ENCODE data around the gene FGD5. TPM values are rescaled to one million over a fixed set of nuclear protein-coding genes. Genes with fewer than 3 reads are reported as not detected.

The FGD5 gene
- polyA plus RNA-seq, 1 of the 3 experiments (the other 2 are of a cell fraction) = not detected

- no peak for TF ChIP-seq TEAD4 (IDR thresholded peaks at IDR 0.05; ENCODE audit: borderline replicate concordance, insufficient read depth)
Observed at GRCh38 chr3:14877469-14877868, 58.7 kb downstream of the FGD5 start (continued).

- H3K4me2 ChIP-seq = no peak overlapping the region
- H3K4me1 ChIP-seq (ENCODE audit: control insufficient read depth in 1 of 2, insufficient read depth in 2 of 2, low read depth in 1 of 2, low read length in 1 of 2) = peaks cover 0 to 24% of the 10 kb centered on the region in 2 experiments; a peak in 1 of 4 replicates
- no peak overlapping the region for H2AFZ ChIP-seq (ENCODE audit: low read depth)
- DNase-seq = peak; percentile 54
- H4K20me1 ChIP-seq (ENCODE audit: insufficient read depth) = no peaks in the 10 kb centered on the region
- WGBS (ENCODE audit: low lambda C conversion rate) = 56% methylated on average over 11 of the region's 12 CpGs
- H3K9ac ChIP-seq = no peak overlapping the region
- CTCF ChIA-PET = interaction anchor here (1.0 to 1.3 kb wide), 3 partner anchors 15 to 89 kb away, joined by 3 read pairs; no protein-coding TSS in a partner anchor
- no peaks in the 10 kb centered on the region for H3K36me3 ChIP-seq (replicated peaks in 1 of 2; ENCODE audit: control insufficient read depth in 1 of 2, insufficient read depth in 2 of 2, low read length in 1 of 2)
- H3K9me3 ChIP-seq = no peaks in the 10 kb centered on the region
- no peaks in the 10 kb centered on the region for H3K79me2 ChIP-seq (ENCODE audit: insufficient read depth)
- no peaks in the 10 kb centered on the region for H3K9me2 ChIP-seq
- no peaks in the 10 kb centered on the region for H3F3A ChIP-seq (replicated peaks; ENCODE audit: insufficient read depth)
- no peaks in the 10 kb centered on the region for H3K27me3 ChIP-seq (ENCODE audit: insufficient read depth)
- no peak overlapping the region for H3K4me3 ChIP-seq (ENCODE audit: low read depth in 2 of 2, low read length in 1 of 2)
- POLR2A ChIA-PET = no interaction called here
- TF ChIP-seq GATA2 (CRISPR knock-in tag; IDR thresholded peaks at IDR 0.05) (no peak), FOXJ3 (CRISPR knock-in tag; IDR thresholded peaks at IDR 0.05) (no peak), FOXM1 (IDR thresholded peaks at IDR 0.05; ENCODE audit: low read depth) (no peak), RFX5 (IDR thresholded peaks at IDR 0.05; ENCODE audit: low read length) (no peak), ELF1 (IDR thresholded peaks at IDR 0.05) (no peak), FOSL2 (IDR thresholded peaks at IDR 0.05; ENCODE audit: borderline replicate concordance, low read depth) (no peak), GABPA (IDR thresholded peaks at IDR 0.05; ENCODE audit: low read depth) (no peak), SMC3 (IDR thresholded peaks at IDR 0.05; ENCODE audit: low read depth, low read length) (no peak), JUND (IDR thresholded peaks at IDR 0.05) (no peak)
- TF ChIP-seq, protein P1, sequence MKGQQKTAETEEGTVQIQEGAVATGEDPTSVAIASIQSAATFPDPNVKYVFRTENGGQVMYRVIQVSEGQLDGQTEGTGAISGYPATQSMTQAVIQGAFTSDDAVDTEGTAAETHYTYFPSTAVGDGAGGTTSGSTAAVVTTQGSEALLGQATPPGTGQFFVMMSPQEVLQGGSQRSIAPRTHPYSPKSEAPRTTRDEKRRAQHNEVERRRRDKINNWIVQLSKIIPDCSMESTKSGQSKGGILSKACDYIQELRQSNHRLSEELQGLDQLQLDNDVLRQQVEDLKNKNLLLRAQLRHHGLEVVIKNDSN (IDR thresholded peaks at IDR 0.05; ENCODE audit: borderline replicate concordance, low read depth) = no peak
- TF ChIP-seq, protein P2, sequence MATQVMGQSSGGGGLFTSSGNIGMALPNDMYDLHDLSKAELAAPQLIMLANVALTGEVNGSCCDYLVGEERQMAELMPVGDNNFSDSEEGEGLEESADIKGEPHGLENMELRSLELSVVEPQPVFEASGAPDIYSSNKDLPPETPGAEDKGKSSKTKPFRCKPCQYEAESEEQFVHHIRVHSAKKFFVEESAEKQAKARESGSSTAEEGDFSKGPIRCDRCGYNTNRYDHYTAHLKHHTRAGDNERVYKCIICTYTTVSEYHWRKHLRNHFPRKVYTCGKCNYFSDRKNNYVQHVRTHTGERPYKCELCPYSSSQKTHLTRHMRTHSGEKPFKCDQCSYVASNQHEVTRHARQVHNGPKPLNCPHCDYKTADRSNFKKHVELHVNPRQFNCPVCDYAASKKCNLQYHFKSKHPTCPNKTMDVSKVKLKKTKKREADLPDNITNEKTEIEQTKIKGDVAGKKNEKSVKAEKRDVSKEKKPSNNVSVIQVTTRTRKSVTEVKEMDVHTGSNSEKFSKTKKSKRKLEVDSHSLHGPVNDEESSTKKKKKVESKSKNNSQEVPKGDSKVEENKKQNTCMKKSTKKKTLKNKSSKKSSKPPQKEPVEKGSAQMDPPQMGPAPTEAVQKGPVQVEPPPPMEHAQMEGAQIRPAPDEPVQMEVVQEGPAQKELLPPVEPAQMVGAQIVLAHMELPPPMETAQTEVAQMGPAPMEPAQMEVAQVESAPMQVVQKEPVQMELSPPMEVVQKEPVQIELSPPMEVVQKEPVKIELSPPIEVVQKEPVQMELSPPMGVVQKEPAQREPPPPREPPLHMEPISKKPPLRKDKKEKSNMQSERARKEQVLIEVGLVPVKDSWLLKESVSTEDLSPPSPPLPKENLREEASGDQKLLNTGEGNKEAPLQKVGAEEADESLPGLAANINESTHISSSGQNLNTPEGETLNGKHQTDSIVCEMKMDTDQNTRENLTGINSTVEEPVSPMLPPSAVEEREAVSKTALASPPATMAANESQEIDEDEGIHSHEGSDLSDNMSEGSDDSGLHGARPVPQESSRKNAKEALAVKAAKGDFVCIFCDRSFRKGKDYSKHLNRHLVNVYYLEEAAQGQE (IDR thresholded peaks at IDR 0.05; ENCODE audit: low read depth, low read length) = no peak
- H3K27ac ChIP-seq (ENCODE audit: low read depth in 2 of 2, low read length in 1 of 2) = peak overlapping the region in 1 of 2 experiments; percentile 35; a peak in 2 of 4 replicates
Observed at GRCh38 chr3:14879211-14879874, 60.6 kb downstream of the FGD5 start.

Measured in SK-N-SH (cell line).